CD14-positive monocyte (primary cell): ENCODE measurements around the gene SH2B3. TPM values are rescaled to one million over a fixed set of nuclear protein-coding genes. Genes with fewer than 3 reads are reported as not detected.

Experiments used
- DNase-seq, 3 donors: peaks; one replicate each; pipeline ENCODE4 v3.0.0-alpha.2; 2011 to 2022
- H2AFZ ChIP-seq: 2 replicates; pipeline ENCODE4 v1.6.0; 2012; ENCODE audit warnings: mild to moderate bottlenecking, low read depth, low read length, inconsistent platforms; ENCODE audit not compliant: insufficient read depth, poor library complexity, severe bottlenecking
- H3K27ac ChIP-seq, 2 donors: 1 replicate in 1 of 2; 2 replicates in 1 of 2; pipeline ENCODE4 v1.5.1; 2012 to 2013; ENCODE audit warnings: low read length in 2 of 2, control low read depth in 1 of 2, inconsistent platforms in 1 of 2, low read depth in 1 of 2, mild to moderate bottlenecking in 1 of 2
- H3K27me3 ChIP-seq, 2 donors: one replicate each; pipeline versions ENCODE4 v1.6.0 to v1.6.1; 2011 to 2013; ENCODE audit warnings: low read length in 2 of 2; ENCODE audit not compliant: control insufficient read depth in 2 of 2, insufficient read depth in 2 of 2
- H3K36me3 ChIP-seq, 2 donors: replicated peaks in 1 of 2; 1 replicate in 1 of 2; 2 replicates in 1 of 2; pipeline versions ENCODE4 v1.5.1 to v1.6.1; 2012 to 2013; ENCODE audit warnings: low read length in 2 of 2, control low read depth in 1 of 2, inconsistent platforms in 1 of 2, mild to moderate bottlenecking in 1 of 2; ENCODE audit not compliant: insufficient read depth in 2 of 2, control insufficient read depth in 1 of 2
- H3K4me1 ChIP-seq, 2 donors: 1 replicate in 1 of 2; 2 replicates in 1 of 2; pipeline versions ENCODE4 v1.5.1 to v1.6.1; 2012 to 2013; ENCODE audit warnings: low read length in 2 of 2, control low read depth in 1 of 2, inconsistent platforms in 1 of 2, mild to moderate bottlenecking in 1 of 2, moderate library complexity in 1 of 2; ENCODE audit not compliant: insufficient read depth in 2 of 2, control insufficient read depth in 1 of 2
- H3K4me2 ChIP-seq: replicated peaks from 2 replicates; pipeline ENCODE3; 2012; ENCODE audit warnings: low read length, moderate library complexity, mild to moderate bottlenecking; ENCODE audit not compliant: poor library complexity, severe bottlenecking; ENCODE audit errors: extremely low read depth
- H3K4me3 ChIP-seq, 3 experiments: fragments of 200-600 bp in 1 of 3; sonication (generic) in 1 of 3; replicated peaks in 1 of 3; 1 replicate in 2 of 3; 2 replicates in 1 of 3; pipeline ENCODE4 v1.5.1; 2011 to 2013; ENCODE audit warnings: low read length in 3 of 3, mild to moderate bottlenecking in 3 of 3, control low read depth in 2 of 3, low read depth in 2 of 3, inconsistent platforms in 1 of 3, moderate library complexity in 1 of 3
- H3K79me2 ChIP-seq: 2 replicates; pipeline ENCODE4 v1.6.0; 2012; ENCODE audit warnings: mild to moderate bottlenecking, control low read depth, inconsistent platforms, low read length, moderate library complexity; ENCODE audit not compliant: insufficient read depth
- H3K9ac ChIP-seq: 2 replicates; pipeline ENCODE4 v1.6.0; 2017; ENCODE audit warnings: low read length, mild to moderate bottlenecking; ENCODE audit not compliant: insufficient read depth, poor library complexity, severe bottlenecking
- H3K9me3 ChIP-seq, 2 donors: replicated peaks in 1 of 2; 1 replicate in 1 of 2; 2 replicates in 1 of 2; pipeline versions ENCODE4 v1.5.1 to v1.6.1; 2012 to 2013; ENCODE audit warnings: low read length in 2 of 2, control low read depth in 1 of 2; ENCODE audit not compliant: control insufficient read depth in 1 of 2, insufficient read depth in 1 of 2
- H4K20me1 ChIP-seq: 2 replicates; pipeline ENCODE4 v1.6.0; 2012; ENCODE audit warnings: mild to moderate bottlenecking, low read length, control low read depth, moderate library complexity; ENCODE audit not compliant: insufficient read depth
- H3K27ac Mint-ChIP-seq, 7 donors: one replicate each; pipeline ENCODE4 v1.8.0; 2020; ENCODE audit warnings: mild to moderate bottlenecking in 7 of 7, mixed read lengths in 7 of 7, moderate library complexity in 6 of 7, inconsistent platforms in 2 of 7
- H3K27me3 Mint-ChIP-seq, 3 donors: one replicate each; pipeline ENCODE4 v1.8.0; 2021 to 2022; ENCODE audit warnings: low read depth in 3 of 3, mild to moderate bottlenecking in 3 of 3, mixed read lengths in 3 of 3, moderate library complexity in 3 of 3, inconsistent platforms in 1 of 3
- H3K36me3 Mint-ChIP-seq, 2 donors: one replicate each; pipeline ENCODE4 v1.8.0; 2020; ENCODE audit warnings: mixed read lengths in 2 of 2, inconsistent platforms in 1 of 2, mild to moderate bottlenecking in 1 of 2
- H3K4me1 Mint-ChIP-seq: one replicate; pipeline ENCODE4 v1.8.0; 2020; ENCODE audit warnings: mild to moderate bottlenecking, mixed read lengths
- H3K4me3 Mint-ChIP-seq, 2 donors: one replicate each; pipeline ENCODE4 v1.8.0; 2020; ENCODE audit warnings: mild to moderate bottlenecking in 2 of 2, mixed read lengths in 2 of 2, moderate library complexity in 1 of 2
- H3K9me3 Mint-ChIP-seq, 7 donors: one replicate each; pipeline ENCODE4 v1.8.0; 2020 to 2022; ENCODE audit warnings: mixed read lengths in 7 of 7, mild to moderate bottlenecking in 6 of 7, moderate library complexity in 6 of 7, inconsistent platforms in 2 of 7
- CTCF ChIP-seq: fragments of 200-600 bp; IDR thresholded peaks from one replicate; pipeline ENCODE4 v1.8.0; 2022; ENCODE audit warnings: antibody characterized with exemption, mild to moderate bottlenecking
- WGBS: methylation state at CpG from one replicate; pipeline ENCODE4 v1.1.5; 2013; ENCODE audit warnings: missing lambda C conversion rate; ENCODE audit not compliant: insufficient coverage; 5-methylcytosine and 5-hydroxymethylcytosine counted together
- intact Hi-C, 2 donors: fragments of 100-400 bp; cut with micrococcal nuclease; formaldehyde crosslinking; loops; one replicate each; pipeline versions ENCODE4 v1.15.0 to v1.15.1; 2023
- polyA plus RNA-seq, 3 donors: library from polyadenylated mRNA; depleted of rRNA in 1 of 3; unstranded in 2 of 3; stranded (reverse) in 1 of 3; fragments of 300-500 nt in 2 of 3; fragments of >200 nt in 1 of 3; fragmentation: Illumina TruSeq in 2 of 3; gene quantifications; 1 replicate in 2 of 3; 2 replicates in 1 of 3; pipeline ENCODE4 v1.2.3, GENCODE V29; 2012 to 2021

SH2B3 gene
- polyA plus RNA-seq, 3 donors, result 15.2 to 136 (median 33.5) TPM

GRCh38 chr12:111414711-111415252 lies 9.1 kb downstream of the SH2B3 start:
- DNase-seq, result no peak
- Histone ChIP-seq H3K9ac (no peak overlapping the region), H3K36me3 (peaks cover 30 to 65% of the 10 kb centered on the region in 2 donors)

GRCh38 chr12:111417290-111417689 lies 11.6 kb downstream of the SH2B3 start:
- H3K36me3 Mint-ChIP-seq, result peaks cover 55 to 86% of the 10 kb centered on the region in 2 donors
- Histone ChIP-seq H3K4me1 (peaks cover 28 to 34% of the 10 kb centered on the region in 2 donors), H3K4me2 (no peak overlapping the region), H3K79me2 (peaks cover 100% of the 10 kb centered on the region), H3K27me3 (no peaks in the 10 kb centered on the region), H3K9ac (no peak overlapping the region), H3K4me3 (no peak overlapping the region), H3K27ac (no peak overlapping the region), H3K36me3 (peaks cover 47 to 90% of the 10 kb centered on the region in 2 donors), H2AFZ (no peak overlapping the region), H4K20me1 (peaks cover 99% of the 10 kb centered on the region), H3K9me3 (no peaks in the 10 kb centered on the region)
- no peaks in the 10 kb centered on the region for H3K27me3 Mint-ChIP-seq
- H3K9me3 Mint-ChIP-seq, result no peaks in the 10 kb centered on the region
- intact Hi-C loops, result no loop called here
- WGBS, result no CpG with 5 or more reads among the region's 2 CpGs
- no peak for TF ChIP-seq CTCF
- H3K4me1 Mint-ChIP-seq, result peaks cover 32% of the 10 kb centered on the region
- no peak for DNase-seq
- H3K4me3 Mint-ChIP-seq, result no peak overlapping the region
- peak overlapping the region in 1 of 7 donors; percentile 18 for H3K27ac Mint-ChIP-seq

More at GRCh38 chr12:111414711-111415252, 9.1 kb downstream of the SH2B3 start:
- no peak overlapping the region for H3K4me2 ChIP-seq
- no peaks in the 10 kb centered on the region for H3K27me3 ChIP-seq
- TF ChIP-seq CTCF, result no peak
- H3K27ac ChIP-seq, result peak overlapping the region; percentile 14 to 93
- no peak overlapping the region for H2AFZ ChIP-seq
- no peaks in the 10 kb centered on the region for H3K27me3 Mint-ChIP-seq
- peaks cover 99% of the 10 kb centered on the region for H4K20me1 ChIP-seq
- intact Hi-C loops, result no loop called here
- H3K9me3 ChIP-seq, result no peaks in the 10 kb centered on the region
- peaks cover 54 to 59% of the 10 kb centered on the region in 2 donors for H3K4me1 ChIP-seq
- no peaks in the 10 kb centered on the region for H3K9me3 Mint-ChIP-seq
- peaks cover 37 to 69% of the 10 kb centered on the region in 2 donors for H3K36me3 Mint-ChIP-seq
- WGBS, result 100% methylated on average over 7 of the region's 7 CpGs
- peaks cover 100% of the 10 kb centered on the region for H3K79me2 ChIP-seq
- no peak overlapping the region for H3K4me3 Mint-ChIP-seq
- peaks cover 56% of the 10 kb centered on the region for H3K4me1 Mint-ChIP-seq
- peak overlapping the region in 6 of 7 donors; percentile 35 to 91 (median 70) for H3K27ac Mint-ChIP-seq
- no peak overlapping the region for H3K4me3 ChIP-seq
